CD4-positive, alpha-beta T cell treated with Interleukin-6 for 4 hours (primary cell): ENCODE measurements around the gene CYTH3.

Source experiments
- DNase-seq: peaks from one replicate; pipeline ENCODE4 v3.0.0-alpha.2; 2020; ENCODE audit warnings: mixed read lengths

Gene CYTH3

GRCh38 chr7:6146666-6147065 lies 125.8 kb downstream of the CYTH3 start:
- DNase-seq, result no peak

GRCh38 chr7:6143997-6144396 lies 128.4 kb downstream of the CYTH3 start:
- DNase-seq, result no peak

GRCh38 chr7:6142871-6143380 lies 129.5 kb downstream of the CYTH3 start:
- no peak for DNase-seq

- no peak for DNase-seq
Observed at GRCh38 chr7:6139189-6139996, 133.0 kb downstream of the CYTH3 start.

GRCh38 chr7:6136475-6136874 lies 135.9 kb downstream of the CYTH3 start:
- DNase-seq, result no peak

- DNase-seq, result no peak
Observed at GRCh38 chr7:6133249-6133648, 139.2 kb downstream of the CYTH3 start.

- no peak for DNase-seq
Observed at GRCh38 chr7:6130007-6130587, 142.3 kb downstream of the CYTH3 start.

- DNase-seq, result no peak
Observed at GRCh38 chr7:6128205-6128604, 144.2 kb downstream of the CYTH3 start.

- no peak for DNase-seq
Observed at GRCh38 chr7:6127110-6127490, 145.3 kb downstream of the CYTH3 start.

GRCh38 chr7:6123843-6124242 lies 148.6 kb downstream of the CYTH3 start:
- no peak for DNase-seq

GRCh38 chr7:6121141-6121540 lies 151.3 kb downstream of the CYTH3 start:
- DNase-seq, result no peak

- DNase-seq, result no peak
Observed at GRCh38 chr7:6117533-6117932, 154.9 kb downstream of the CYTH3 start.

GRCh38 chr7:6116211-6116610 lies 156.2 kb downstream of the CYTH3 start:
- DNase-seq, result no peak
